Measurements from ENCODE around the gene C18orf32.

- TF ChIP-seq, protein P1, sequence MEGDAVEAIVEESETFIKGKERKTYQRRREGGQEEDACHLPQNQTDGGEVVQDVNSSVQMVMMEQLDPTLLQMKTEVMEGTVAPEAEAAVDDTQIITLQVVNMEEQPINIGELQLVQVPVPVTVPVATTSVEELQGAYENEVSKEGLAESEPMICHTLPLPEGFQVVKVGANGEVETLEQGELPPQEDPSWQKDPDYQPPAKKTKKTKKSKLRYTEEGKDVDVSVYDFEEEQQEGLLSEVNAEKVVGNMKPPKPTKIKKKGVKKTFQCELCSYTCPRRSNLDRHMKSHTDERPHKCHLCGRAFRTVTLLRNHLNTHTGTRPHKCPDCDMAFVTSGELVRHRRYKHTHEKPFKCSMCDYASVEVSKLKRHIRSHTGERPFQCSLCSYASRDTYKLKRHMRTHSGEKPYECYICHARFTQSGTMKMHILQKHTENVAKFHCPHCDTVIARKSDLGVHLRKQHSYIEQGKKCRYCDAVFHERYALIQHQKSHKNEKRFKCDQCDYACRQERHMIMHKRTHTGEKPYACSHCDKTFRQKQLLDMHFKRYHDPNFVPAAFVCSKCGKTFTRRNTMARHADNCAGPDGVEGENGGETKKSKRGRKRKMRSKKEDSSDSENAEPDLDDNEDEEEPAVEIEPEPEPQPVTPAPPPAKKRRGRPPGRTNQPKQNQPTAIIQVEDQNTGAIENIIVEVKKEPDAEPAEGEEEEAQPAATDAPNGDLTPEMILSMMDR (IDR thresholded peaks at IDR 0.05): no peak
- no peak for TF ChIP-seq POLR2A (IDR thresholded peaks at IDR 0.05)
These were observed 42.6 kb upstream of the C18orf32 start for GRCh38 chr18:49529596-49529995.

All from thyroid gland (tissue), 4 donors.